ENCODE results near the gene B4GALNT3.

- no peak for TF ChIP-seq CTCF (IDR thresholded peaks at IDR 0.05)
- TF ChIP-seq POLR2A (IDR thresholded peaks at IDR 0.05; ENCODE audit: low read depth), result no peak
These were observed 22.3 kb downstream of the B4GALNT3 start for GRCh38 chr12:482061-482460.
